ENCODE data around the gene SAMD4B.

GRCh38 chr19:39349326-39349725 is 7.1 kb downstream of the SAMD4B start:
- TF ChIP-seq CTCF (conservative IDR thresholded peaks at IDR 0.05 in 1 of 2, IDR thresholded peaks at IDR 0.05 in 1 of 2; ENCODE audit: low read depth in 1 of 2, low read length in 2 of 2) (no peak), EZH2 (IDR thresholded peaks at IDR 0.05; ENCODE audit: low read length, missing control alignments) (no peak)

Data from fibroblast of lung (primary cell).